HG03439 (cell line): ENCODE data around the gene LCE2C.
"Not testable (repeated sequence)": the region's sequence is repeated elsewhere in the genome, so short reads cannot be mapped to it uniquely, and the experiment has no call there.

Experiments used
- ATAC-seq: cut with Tn5 transposase; IDR thresholded peaks from one replicate; pipeline ENCODE4 v1.9.1; 2021; ENCODE audit warnings: mild to moderate bottlenecking, moderate library complexity; ENCODE audit not compliant: unreplicated experiment

The LCE2C gene, protein sequence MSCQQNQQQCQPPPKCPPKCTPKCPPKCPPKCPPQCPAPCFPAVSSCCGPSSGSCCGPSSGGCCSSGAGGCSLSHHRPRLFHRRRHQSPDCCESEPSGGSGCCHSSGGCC

DNA sequence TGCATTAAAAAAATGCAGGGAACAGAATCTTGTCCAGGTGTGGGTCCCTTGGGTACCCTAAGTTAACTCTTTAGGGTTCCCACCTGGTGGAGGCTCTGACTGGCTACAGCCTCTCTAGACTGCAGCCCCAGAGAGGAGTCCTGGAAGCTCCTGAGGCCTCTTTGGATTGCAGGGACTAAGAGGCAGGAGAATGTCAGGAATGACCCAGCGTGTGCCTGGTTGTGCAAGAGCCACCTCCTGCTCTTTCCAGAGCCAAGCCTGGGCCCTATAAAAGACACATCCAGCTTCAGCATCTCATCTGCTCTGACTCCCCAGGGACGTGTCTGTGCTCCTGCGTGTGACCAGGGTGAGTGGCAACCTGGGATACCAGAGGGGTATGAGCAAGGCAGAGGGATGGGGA lies at the start of gene LCE2C:
LCE2C (plus strand) TSS at position 297 of the 400 bp plus-strand sequence. CDS start 737 bp downstream, outside the sequence.
- not testable (repeated sequence) for ATAC-seq

DNA sequence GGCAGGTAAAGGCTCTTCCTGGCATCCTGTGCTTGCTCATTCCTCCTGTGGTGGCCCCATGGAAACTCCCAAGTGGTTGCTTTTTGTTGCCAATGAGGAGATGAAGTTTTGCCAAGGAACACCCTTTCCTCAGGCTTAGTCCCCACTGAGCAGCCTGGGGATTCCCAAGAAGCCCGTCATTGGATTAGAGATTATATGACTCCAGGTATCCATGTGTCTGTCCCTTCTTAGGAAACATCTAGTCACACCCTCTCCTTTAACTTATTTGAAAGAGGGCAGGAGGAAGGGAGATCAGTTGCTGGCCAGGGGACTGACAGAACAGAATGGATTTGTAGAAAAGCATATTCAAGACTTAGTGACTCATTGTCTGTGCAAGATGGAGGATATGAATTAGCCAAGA lies 48.3 kb upstream of the LCE2C start:
- no peak for ATAC-seq

DNA sequence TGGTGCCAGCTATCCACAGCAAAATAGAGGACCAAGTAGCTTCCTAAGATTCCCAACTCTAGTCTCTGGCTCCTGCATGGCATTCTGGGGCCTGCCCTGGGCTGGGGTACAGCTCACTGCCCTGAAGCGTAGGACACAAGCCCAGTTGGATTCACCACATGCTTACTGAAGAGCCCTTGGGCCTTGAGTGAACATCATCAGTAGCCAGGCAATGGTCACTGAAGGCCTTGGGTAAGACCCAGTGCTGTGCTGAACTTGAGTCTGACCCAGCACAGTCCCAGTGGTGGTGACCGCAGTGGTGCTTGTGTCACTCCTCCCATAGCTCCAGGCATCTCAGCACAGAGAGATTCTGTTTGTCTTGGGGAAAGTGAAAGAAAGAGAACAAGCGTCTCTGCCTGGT lies 44.5 kb upstream of the LCE2C start:
- no peak for ATAC-seq

DNA sequence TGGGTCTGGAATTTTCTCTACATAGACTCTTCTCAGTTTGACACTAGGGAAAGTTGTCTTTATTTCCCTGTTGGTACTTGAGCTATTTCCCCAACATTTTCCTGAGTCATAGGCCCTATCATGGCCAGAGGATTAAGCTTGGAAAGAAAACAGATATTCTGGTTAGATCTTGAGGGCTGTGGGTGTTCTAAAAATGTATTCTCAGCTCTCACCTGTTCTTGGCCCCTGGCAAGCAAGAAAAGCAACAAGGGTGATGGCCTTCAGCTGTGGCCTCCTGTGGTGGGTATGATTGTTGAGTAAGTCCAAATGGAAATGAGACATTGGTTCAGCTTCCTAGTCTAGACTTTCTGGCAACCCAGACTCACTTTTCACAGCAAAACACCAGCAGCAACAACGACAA lies 34.7 kb upstream of the LCE2C start:
- no peak for ATAC-seq

DNA sequence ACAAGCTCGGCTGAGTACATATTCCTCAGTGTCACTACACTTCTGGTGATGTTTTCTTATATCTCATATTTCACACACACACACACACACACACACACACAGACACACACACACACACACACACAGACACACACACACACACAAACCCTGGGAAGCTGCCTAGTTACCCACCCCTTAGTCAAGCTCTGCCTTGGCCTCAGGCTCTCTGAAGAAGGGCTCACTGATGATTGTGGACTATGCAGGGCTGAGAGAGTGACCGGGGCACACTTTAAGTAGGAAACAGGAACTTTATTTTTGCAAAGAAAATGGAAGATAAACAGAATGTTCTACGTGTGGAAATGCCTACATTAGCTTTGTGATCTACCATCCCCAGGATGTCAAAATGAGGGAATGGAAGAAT lies 31.1 kb upstream of the LCE2C start:
- no peak for ATAC-seq

DNA sequence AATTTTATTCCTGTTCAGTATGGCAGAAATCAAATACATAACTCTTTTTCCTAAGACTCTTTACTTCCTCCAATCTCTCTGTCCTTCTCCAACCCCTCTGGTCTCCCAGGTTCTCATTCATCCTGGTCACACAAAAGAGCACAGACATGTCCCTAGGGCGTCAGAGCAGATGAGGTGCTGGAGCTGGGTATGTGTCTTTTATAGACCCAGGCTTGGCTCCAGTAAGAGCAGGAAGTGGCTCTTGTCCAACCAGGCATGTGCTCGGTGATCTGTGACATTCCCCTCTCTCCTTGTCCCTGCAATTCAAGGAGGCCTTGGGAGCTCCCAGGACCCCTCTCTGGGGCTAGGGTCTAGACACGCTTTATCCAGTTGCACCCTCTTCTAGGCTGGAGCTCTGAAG lies 29.9 kb upstream of the LCE2C start:
- no peak for ATAC-seq

DNA sequence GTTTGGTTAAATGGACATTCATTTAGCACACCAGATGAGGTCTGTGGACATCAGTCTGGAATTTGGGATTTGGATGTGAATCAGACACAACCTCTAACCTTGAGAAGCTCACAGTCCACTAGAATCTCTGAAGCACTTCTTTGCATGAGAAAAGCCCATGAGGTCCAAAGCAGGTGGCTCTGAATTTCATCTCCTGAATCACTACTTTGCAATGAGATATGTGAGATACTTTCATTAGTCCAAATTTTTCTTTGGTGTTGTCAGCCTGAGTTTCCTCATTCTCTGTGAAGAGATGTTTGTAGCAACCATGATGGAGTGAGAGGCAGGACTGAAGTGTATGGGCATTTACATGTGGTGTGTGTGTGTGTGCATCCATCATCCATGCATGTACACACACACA lies 28.4 kb upstream of the LCE2C start:
- ATAC-seq: no peak

DNA sequence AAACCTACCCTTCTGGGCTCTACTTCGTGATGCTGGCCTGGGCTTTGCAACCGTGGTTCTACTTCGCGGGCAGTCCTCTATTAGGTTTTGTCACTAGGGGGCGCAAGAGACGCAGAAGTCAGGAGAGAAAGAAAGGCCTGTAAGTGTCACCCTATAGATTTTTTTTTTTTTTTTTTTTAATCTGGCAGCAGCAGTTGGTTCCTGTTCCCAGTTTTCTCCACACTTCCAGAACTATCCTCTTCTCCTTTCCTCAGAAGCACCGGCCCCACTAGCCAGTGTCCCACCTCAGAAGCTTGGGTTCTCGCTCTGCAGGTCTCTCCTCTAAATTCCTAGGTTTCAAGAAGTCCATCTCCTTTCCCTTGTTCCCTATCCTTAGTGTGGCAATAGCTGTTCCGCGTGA lies 21.0 kb upstream of the LCE2C start:
- ATAC-seq: no peak

DNA sequence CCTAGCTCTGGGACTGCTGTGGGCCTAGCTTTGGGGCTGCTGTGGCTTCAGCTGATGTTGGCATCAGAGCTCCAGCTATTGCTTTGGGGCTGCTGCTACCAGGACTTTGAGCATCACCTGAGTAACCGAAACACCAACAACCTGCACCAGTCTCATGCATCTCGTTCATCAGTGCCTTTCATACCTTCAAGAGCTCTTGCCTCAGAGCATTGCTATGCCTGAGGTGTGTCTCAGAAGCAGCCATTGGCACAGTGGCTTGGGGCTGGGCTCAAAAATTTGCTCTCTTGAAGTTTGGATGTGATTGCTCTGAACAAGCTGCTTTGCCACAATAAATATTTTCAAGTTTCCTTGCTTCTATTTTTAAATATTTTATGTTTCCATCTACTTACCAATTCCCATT lies 18.6 kb upstream of the LCE2C start:
- no peak for ATAC-seq

DNA sequence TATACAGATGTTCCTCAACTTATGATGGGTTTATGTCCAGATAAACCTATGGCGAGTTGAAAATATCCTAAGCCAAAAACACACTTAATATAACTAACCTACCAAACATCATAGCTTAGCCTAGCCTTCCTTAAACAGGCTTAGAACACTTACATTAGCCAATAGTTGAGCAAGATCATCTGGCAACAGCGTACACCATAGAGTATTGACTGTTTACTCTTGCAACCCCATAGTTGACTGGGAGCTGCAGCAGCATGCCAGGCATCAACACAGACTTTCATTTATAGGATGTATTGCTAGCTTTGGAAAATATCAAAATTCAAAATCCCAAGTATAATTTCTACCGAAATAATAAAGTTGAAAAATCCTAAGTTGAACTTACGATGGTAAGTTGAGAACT lies 17.4 kb upstream of the LCE2C start:
- no peak for ATAC-seq

DNA sequence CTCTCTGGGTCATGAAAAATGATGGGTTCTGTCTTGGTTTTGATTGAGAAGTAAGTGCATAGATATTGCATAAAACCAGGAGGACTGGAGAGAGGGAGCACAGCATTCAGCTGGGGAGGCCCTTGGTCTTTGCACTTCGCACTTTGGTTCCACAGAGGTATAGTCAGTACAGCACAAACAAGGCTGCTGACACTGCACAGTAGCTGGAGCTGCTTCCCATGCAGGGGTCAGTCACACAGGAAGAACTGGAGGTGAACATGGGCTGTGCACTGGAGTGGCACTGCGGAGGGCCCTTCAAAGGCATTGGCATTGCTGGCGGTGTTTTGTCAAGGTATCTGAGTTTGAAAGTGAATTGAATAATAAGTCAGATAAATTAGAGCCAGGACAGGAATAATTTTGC lies 16.4 kb upstream of the LCE2C start:
- no peak for ATAC-seq

DNA sequence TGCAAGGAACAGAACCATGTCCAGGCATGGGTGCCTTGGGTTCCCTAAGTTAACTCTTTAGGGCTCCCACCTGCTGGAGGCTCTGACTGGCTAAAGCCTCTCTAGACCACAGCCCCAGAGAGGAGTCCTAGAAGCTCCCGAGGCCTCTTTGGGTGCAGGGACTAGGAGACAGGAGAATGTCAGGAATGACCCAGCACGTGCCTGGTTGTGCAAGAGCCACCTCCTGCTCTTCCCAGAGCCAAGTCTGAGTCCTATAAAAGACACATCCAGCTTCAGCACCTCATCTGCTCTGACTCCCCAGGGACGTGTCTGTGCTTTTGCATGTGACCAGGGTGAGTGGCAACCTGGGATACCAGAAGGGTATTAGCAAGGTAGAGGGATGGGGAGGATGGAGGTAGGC lies 12.0 kb upstream of the LCE2C start, which contains the start of gene LCE2D:
LCE2D (plus strand) TSS at position 283 of the 400 bp plus-strand sequence. CDS start 726 bp downstream, outside the sequence.
- ATAC-seq: no peak

DNA sequence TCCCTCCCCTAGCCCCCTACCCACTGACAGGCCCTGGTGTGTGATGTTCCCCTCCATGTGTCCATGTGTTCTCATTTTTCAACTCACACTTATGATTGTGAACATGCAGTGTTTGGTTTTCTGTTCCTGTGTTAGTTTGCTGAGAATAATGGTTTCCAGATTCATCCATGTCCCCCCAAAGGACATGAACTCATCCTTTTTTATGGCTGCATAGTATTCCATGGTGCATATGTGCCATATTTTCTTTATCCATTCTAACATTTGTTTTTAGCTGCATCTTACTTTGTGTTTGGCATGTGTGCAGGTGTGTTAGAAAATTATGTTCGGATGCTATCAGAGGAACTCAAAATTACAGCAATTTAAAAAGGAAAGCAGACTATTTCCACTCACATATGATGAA lies 8.9 kb upstream of the LCE2C start:
- not testable (repeated sequence) for ATAC-seq

DNA sequence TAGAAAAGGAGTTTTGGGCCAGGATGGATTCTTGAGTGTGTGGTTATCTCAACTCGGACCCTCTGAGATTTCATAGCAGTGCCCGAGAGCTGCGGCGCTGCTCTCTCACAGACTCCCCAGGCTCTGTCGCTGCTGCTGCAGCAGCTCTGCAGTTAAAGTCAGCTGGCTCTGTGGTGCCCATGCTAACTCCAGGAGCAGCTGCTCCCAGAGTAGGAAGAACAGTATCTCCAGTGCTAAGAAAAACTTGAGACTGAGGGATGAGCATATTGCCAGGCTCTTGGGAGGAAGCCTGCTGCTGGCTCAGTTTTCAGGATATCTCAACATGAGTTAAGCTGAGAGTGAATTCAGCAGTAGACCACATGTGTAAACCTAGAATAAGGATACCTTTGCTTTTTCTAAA lies 7.4 kb upstream of the LCE2C start:
- ATAC-seq: no peak

DNA sequence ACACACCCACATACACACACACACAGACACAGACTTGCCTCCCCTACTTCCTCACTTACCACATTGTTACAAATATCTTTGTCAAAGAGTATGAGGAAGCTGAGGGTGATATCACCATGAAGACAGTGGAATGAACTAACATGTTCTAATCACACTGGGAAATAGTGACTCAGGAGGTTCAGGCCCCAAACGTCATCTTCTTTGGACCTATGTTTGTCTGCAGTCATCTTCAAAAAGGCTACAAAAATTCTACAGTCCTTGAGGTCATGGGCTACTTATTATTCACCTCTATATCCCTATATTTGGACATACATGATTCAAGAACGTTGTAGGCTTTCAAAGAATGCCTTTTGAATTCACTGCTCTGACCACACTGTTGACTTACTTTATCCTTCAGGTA lies 2.1 kb upstream of the LCE2C start:
- ATAC-seq: no peak

DNA sequence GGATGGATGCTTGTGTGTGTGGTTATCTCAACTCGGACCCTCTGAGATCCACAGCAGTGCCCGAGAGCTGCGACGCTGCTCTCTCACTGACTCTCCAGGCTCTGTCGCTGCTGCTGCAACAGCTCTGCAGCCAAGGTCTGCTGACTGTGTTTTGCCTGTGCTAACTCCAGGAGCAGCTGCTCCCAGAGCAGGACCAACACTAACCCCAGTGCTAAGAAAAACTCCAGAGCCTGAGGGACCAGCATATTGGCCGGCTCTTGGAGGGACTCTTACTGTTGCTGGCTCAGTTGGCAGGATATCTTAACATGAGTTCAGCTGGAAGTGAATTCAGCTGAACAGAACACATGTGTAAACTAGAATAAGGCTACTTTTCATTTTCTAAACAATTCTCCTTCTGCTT lies 4.4 kb downstream of the LCE2C start:
- no peak for ATAC-seq

DNA sequence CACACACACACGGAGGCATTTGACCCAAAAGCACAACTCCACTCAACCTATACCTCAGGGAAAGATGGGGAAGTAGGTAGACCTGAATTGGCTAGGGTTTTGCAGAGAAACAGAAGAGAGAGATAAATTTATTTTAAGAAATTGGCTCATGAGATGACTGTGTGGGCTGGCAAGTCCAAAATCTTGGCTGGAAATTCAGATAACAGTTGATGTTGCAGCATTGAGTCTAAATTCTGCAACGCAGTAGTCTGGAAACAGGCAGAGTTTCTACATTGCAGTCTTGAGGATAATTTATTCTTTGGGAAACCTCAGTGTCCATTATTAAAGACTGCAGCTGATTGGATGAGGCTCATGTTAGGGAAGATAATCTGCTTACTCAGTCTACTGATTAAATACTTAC lies 6.5 kb downstream of the LCE2C start:
- no peak for ATAC-seq

DNA sequence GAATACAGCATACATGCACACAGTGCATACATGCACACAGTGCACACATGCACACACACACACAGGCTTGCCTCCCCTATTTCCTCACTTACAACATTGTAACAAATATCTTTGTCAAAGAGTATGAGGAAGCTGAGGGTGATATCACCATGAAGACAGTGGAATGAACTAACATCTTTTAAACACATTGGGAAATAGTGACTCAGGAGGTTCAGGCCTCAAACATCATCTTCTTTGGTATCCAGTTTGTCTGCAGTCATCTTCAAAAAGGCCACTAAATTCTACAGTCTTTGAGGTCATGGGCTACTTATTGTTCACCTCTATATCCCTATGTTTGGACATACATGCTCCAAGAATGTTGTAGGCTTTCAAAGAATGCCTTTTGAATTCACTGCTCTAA lies 8.8 kb downstream of the LCE2C start:
- ATAC-seq: no peak

DNA sequence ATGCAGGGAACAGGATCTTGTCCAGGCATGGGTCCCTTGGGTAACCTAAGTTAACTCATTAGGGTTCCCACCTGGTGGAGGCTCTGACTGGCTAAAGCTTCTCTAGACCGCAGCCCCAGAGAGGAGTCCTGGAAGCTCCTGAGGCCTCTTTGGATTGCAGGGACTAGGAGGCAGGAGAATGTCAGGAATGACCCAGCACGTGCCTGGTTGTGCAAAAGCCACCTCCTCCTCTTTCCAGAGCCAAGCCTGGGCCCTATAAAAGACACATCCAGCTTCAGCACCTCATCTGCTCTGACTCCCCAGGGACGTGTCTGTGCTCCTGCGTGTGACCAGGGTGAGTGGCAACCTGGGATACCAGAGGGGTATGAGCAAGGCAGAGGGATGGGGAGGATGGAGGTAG lies 10.7 kb downstream of the LCE2C start, which contains the start of gene LCE2B:
LCE2B (plus strand) TSS at position 301 of the 400 bp plus-strand sequence. CDS start 721 bp downstream, outside the sequence.
- ATAC-seq: not testable (repeated sequence)

DNA sequence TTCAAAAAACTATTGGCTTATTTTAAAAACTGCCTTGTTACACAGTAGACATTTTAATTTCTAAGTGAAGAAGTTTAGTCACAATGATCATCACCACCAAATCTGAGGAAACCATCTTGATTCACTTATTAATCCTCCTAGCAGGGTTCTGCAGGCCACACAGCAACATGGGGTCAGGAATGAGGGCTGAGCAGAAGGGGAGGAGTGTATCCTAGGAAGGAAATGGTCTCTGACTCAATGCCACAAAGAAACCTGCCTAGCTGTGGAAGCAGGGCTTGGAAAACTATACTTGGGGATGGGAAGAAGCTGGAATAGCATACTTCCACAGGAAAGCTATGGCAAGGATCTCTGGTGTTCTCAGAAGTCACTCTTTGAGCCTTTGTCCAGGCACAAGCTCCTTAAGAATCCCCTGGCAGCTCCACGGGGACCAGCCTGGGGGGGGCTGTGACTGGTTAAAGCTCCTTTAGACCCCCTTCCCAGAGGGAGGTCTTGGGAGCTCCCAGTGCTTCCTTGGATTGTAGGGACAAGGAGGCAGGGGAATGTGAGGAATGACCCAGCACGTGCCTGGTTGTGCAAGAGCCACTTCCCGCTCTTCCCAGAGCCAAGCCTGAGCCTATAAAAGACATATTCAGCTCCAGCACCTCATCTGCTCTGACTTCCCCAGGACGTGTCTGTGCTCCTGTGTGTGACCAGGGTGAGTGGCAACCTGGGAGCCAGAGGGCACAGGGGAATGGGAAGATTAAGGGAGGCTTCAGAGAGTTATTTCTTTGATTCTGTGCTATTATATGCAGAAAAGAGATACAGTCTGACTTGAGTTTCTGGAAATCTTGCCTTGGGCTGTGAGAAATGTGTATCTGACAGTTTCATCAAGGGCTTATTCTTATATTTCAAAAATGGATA lies 22.9 kb downstream of the LCE2C start, which contains the start of gene LCE2A:
LCE2A (plus strand) TSS at position 645 of the 900 bp plus-strand sequence. CDS start 557 bp downstream, outside the sequence.
- ATAC-seq: no peak

DNA sequence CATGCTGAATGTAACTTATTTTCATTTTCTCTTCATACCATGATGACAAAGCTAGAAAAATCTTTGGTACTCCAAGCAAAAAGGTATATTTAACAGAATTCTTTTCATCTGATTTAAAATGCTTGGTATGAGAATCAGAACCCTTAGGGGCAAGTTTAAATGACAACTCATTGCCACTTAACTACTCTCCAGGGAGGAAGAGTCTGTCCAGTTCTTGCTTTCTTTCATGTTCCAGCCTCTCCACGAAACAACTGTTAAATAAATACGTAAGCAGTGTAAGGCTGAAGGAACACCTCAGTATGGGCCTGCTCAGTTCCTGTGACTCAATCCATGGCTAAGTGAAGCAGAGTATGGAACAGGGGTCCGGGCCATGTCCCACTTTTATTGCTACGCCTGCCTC lies 24.7 kb downstream of the LCE2C start:
- ATAC-seq: no peak

DNA sequence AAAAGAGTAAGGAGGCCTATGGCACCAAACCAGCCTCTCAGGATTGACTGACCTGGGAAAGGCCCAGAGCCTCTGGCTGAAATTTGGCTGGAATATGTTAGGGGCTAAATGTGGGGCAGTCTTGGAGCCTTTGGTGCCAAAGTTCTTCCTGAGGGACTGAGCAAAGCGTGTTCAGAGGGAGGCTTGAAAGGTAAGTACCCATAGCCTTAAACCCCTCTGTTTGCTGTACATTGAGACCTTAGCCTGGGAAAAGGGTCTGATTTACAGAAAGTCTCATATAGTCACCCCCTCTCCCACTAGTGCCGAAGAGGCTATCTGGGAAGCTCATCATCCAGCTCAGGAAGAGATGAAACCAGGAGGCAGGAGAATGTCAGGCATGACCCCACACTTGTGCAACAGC lies 32.8 kb downstream of the LCE2C start, which contains the start of gene LCE4A:
LCE4A (plus strand) TSS at position 301 of the 400 bp plus-strand sequence. CDS start 916 bp downstream, outside the sequence.
- ATAC-seq: no peak
